Activated CD4-positive, alpha-beta T cell treated with anti-CD3 and anti-CD28 coated beads, Interleukin-2, Interleukin-6, amounts not matched to agents 100 ng/mL and 50 ng/mL, durations not matched to agents 16 hours and 8 hours (primary cell): Measurements from ENCODE around the gene BRI3BP.
"Not testable (repeated sequence)": the region's sequence is repeated elsewhere in the genome, so short reads cannot be mapped to it uniquely, and the experiment has no call there.

Experiments used
- DNase-seq: peaks from one replicate; pipeline ENCODE4 v3.0.0-alpha.2; 2020

BRI3BP gene

GRCh38 chr12:125024949-125025563, 31.6 kb downstream of the BRI3BP start:
- DNase-seq, result no peak

- no peak for DNase-seq
These were observed 32.3 kb downstream of the BRI3BP start for GRCh38 chr12:125025606-125026235.

DNA sequence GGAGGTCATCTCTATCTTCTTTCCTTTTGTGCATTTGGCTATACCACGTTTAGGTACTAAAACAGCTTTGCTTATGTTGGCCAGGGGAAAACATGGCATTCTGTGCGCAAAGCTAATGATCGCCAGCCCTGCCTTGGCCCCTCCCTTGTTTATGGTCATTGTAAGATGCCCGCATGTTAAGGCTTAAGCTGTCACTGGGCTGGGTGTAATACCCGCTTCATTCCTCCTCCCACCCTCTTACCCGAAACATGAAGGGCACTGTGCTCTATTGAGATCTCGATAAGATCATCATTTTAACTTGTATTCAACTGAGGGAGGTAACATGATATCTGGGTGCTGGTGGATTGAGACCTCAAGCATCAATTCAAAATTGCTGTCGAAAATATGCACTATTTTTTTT, 34.7 kb downstream of the BRI3BP start:
- no peak for DNase-seq

- DNase-seq, result no peak
These were observed 36.4 kb downstream of the BRI3BP start for GRCh38 chr12:125029761-125030358.

DNA sequence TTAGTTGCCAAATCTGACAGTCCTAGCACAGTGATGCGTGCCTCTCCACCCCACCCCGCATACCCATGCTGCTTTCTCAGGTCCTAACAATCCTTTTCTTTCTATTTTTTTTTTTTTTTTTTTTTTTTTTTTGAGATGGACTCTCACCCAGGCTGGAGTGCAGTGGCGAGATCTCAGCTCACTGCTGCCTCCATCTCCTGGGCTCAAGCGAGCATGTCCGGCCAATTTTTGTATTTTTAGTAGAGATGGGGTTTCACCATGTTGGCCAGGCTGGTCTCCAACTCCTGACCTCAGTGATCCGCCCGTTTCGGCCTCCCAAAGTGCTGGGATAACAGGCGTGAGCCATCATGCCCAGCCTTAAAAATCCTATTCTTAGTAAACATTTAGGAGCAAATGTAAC, 38.0 kb downstream of the BRI3BP start:
- not testable (repeated sequence) for DNase-seq

DNA sequence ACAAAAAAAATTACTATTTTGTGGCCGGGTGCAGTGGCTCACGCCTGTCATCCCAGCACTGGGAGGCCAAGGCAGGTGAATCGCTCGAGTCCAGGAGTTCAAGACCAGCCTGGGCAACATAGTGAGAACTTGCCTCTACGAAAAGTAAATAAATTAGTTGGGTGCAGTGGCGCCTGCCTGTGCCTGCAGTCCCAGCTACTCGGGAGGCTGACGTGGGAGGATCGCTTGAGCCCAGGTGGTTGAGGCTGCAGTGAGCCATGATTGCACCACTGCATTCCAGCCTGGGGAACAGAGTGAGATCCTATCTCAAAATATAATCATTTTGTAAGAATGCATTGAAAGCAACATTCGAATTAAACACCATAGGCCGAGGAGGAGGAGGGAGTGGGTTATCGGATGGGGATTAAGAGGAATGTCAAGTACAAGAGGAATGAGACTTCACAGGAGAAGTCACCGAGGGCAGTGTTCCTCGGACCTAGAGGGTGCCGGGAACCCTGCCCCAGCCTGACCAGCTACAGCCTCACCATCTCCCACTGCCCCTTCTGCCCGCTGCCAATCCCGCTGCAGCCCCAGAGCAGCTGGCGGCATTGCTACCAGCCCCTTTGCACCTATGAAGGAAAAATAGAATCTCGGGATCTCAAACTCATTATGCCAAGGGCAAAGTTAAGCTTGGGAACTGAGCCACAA, 39.2 kb downstream of the BRI3BP start:
- DNase-seq, result no peak

DNA sequence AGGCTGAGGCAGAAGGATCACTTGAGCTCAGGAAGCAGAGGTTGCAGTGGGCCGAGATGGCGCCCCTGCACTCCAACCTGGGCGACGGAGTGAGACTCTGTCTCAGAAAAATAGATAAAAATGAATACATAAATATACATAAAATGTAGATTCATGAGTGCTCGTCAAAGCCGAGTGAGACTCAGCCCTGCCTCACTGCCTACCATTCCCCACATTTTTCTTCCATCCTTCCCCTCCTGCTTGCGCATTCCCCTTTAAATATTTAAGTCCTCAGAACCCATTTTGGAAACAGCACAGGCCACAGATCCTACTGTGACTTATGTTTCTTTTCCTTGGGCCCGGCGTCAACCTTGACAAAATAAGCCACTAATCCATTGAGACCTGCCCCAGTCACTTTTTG, 39.8 kb downstream of the BRI3BP start:
- DNase-seq, result no peak

- no peak for DNase-seq
These were observed 45.7 kb downstream of the BRI3BP start for GRCh38 chr12:125038976-125039625.

DNA sequence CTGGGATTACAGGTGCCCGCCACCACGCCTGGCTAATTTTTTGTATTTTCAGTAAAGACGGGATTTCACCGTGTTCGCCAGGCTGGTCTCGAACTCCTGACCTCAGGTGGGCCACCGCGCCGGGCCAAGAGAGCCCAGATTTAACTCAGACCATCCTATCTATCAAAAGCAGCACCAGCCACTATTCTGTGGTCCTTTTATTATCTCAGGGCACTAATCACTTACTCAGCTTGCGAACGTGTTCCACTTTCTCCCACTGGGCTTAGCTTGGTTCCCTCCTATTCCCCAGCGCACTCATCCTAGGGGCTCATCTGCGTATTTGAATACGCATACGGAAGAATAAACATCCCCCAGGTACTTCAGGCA, 55.6 kb downstream of the BRI3BP start:
- no peak for DNase-seq

- no peak for DNase-seq
These were observed 57.0 kb downstream of the BRI3BP start for GRCh38 chr12:125050446-125050845.

- DNase-seq, result no peak
These were observed 57.4 kb downstream of the BRI3BP start for GRCh38 chr12:125050868-125051267.

GRCh38 chr12:125053821-125054220, 60.4 kb downstream of the BRI3BP start:
- DNase-seq, result no peak

- no peak for DNase-seq
These were observed 62.1 kb downstream of the BRI3BP start for GRCh38 chr12:125055591-125055990.

DNA sequence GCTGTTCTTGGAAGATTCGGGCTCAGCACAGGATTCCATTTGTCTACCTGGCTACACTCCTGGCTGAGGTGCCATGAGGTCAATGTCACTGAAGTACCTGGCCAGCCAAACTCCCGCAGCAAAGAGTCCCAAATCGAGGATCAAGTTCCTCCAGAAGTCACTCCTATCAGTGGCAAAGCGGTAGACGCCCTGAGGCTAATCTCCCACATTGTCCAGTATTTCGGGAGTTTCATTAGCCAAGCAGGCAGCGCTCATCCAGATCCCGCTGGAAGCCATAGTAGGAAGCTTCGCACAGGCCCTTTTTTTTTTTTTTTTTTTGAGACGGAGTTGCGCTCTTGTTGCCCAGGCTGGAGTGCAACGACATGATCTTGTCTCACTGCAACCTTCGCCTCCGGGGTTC, 62.9 kb downstream of the BRI3BP start:
- DNase-seq, result no peak

- no peak for DNase-seq
These were observed 64.3 kb downstream of the BRI3BP start for GRCh38 chr12:125057708-125058107.

- no peak for DNase-seq
These were observed 67.8 kb downstream of the BRI3BP start for GRCh38 chr12:125061229-125061628.

DNA sequence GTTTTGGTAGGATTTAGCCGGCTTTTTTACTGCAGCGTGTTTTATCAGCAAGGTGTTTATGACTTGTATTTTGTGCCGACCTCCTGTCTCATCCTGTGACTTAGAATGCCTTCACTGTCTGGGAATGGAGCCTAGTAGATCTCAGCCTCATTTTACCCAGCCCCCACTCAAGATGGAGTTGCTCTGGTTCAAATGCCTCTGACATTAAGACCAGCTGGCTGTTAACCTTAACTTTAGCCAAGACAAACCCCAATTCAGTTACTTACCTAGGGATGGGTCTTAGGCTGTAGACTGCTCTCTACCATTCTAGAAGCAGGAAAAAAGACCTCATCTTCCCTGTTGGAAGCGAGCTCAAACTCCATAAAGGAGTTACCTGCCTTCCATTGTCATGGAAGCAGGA, 70.1 kb downstream of the BRI3BP start:
- DNase-seq, result not testable (repeated sequence)

- DNase-seq, result no peak
These were observed 71.0 kb downstream of the BRI3BP start for GRCh38 chr12:125064492-125064891.

- DNase-seq, result peak; percentile 80
These were observed 71.8 kb downstream of the BRI3BP start, which contains the start of gene AACS for GRCh38 chr12:125065021-125065918. Gene AACS, plus strand, starts transcription at chr12:125065435. Its CDS starts 150 bp downstream, at chr12:125065585.

DNA sequence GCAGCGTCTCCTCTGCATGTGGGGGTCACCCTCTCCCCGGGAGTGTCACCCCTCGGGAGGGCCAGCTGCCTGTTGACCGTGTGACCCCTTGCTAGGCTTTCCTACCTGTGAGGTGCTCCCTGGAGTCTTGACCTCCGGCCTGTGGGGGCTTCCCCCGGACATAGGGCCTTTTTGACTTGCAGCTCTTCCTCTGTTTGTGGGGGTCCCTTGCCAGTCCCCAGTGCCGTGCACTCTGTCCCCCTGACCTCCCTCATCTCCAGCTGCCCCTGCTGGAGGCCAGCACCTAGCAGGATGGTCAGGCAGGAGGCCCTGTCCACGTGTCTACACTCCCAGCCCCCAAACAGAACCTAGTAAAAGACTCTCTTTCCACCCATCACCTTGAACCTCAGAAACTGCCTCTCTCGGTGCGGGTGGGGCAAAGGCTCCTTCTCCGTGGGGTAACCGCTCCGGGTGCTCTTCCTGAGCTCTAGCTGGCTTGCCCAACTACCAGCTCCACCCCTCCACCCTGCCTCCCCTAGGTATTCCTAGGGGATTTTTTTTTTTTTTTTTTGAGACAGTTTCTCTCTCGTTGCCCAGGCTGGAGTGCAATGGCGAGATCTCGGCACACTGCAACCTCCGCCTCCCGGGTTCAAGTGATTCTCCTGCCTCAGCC, 72.6 kb downstream of the BRI3BP start:
- no peak for DNase-seq

DNA sequence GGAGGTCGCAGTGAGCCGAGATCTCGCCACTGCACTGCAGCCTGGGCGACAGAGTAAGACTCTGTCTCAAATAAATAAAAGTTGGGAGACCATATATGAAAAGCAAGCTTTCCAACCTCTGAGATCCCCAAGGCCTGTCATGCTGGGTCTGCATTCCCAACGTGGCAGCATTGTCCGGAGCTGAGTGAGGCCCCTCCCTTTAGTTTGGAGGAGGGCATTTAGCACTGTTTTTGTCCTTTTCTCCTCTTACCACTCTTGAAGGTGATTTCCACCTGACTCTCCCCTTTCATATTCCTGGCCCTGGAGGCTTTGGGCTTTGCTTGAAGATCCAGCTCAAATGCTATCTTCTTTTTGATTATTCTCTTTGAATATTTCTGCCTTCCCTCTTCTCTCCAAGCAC, 74.9 kb downstream of the BRI3BP start:
- DNase-seq, result no peak

DNA sequence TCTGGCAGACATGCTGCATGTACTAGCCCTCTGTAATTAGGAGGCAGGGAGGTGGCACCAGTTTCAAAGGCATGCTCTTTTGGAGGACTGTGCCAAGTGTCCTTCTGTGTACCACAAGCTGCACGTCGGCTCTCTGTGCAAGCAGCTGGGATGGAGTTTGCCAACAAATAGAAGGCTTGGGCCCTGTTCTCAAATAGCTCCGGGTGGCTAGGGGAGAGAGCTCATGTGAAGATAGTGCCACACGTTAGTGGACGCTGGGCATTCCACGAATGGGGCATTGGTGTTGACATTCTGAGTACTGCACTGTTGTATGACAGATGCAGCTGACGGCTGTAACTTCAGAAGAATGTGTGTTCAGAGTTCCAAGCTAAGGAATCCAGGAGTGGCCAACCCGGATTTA, 76.2 kb downstream of the BRI3BP start:
- DNase-seq, result no peak
